ENCODE measurements around the gene NXF1. TPM values are rescaled to one million over a fixed set of nuclear protein-coding genes. Genes with fewer than 3 reads are reported as not detected.

Gene NXF1
- total and polyA plus RNA-seq, 2 of the 13 experiments (the other 11 are each of a cell fraction or from before 2014, with no cell fraction given), result 30.4 to 30.9 TPM

DNA sequence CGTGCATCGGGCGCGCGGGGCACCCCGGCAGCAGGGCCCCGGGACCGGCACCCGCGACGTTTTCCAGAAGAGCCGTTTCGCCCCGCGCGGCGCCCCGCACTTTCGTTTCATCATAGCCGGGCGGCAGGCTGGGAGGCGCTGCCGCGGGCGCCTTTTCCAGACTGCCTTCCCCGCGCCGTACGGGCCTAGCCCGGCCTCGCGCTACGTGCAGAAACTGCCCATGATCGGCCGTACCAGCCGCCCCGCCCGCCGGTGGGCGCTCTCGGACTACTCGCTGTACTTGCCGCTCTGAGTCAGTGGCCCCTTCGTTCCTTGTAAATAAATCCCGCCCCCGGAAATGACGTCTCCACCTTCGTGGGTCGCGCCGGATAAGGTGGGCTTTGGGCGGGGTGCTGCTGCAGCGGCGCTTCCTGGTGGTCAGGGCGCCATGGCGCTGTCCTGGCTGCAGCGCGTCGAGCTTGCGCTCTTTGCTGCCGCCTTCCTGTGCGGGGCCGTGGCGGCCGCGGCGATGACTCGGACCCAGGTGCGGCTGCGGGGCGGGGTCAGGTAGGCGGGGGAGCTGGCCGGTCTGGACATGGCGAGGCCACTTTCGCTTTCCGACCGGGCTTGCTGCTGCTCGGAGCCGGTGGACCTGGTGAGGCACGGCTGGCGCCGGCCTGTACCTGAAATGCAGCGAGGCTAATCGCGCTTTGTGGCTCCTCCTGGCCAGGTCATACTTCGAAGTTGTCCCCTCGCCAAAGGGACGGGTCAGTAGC lies 18.1 kb downstream of the NXF1 start, which contains the start of gene TMEM179B (continued):
- TF ChIP-seq ZNF407 (CRISPR knock-in tag; IDR thresholded peaks at IDR 0.05; ENCODE audit: not compliant biosample characterization) (peak; percentile 92), TAF15 (IDR thresholded peaks at IDR 0.05; ENCODE audit: low read depth, low read length, poor library complexity, severe bottlenecking) (no peak), ZNF775 (CRISPR knock-in tag; IDR thresholded peaks at IDR 0.05; ENCODE audit: borderline replicate concordance) (0 out of 2 replicates have a peak, but pooled peaks have one; percentile 55), SOX13 (IDR thresholded peaks at IDR 0.05) (no peak), SOX13 (CRISPR knock-in tag; conservative IDR thresholded peaks at IDR 0.05 in 1 of 2, IDR thresholded peaks at IDR 0.05 in 1 of 2) (peak in 1 of 2 experiments; percentile 29; a peak in 2 of 4 replicates), ZFX (CRISPR knock-in tag; IDR thresholded peaks at IDR 0.05; ENCODE audit: low read depth) (peak; percentile 86), POLR2AphosphoS5 (IDR thresholded peaks at IDR 0.05; ENCODE audit: low read depth, low read length) (peak; percentile 93), DMTF1 (CRISPR knock-in tag; IDR thresholded peaks at IDR 0.05) (peak; percentile 92; the same call in 1 of the 2 replicates), SRSF1 (optimal IDR thresholded peaks at IDR 0.05; ENCODE audit: low read depth, low read length) (peak; percentile 45), SMC3 (IDR thresholded peaks at IDR 0.05; ENCODE audit: low read length) (no peak), SRSF4 (IDR thresholded peaks at IDR 0.05; ENCODE audit: low read depth, low read length, poor library complexity, severe bottlenecking) (no peak), ELF1 (CRISPR knock-in tag; IDR thresholded peaks at IDR 0.05) (peak; percentile 94), SOX6 (IDR thresholded peaks at IDR 0.05) (no peak), SOX6 (CRISPR knock-in tag; IDR thresholded peaks at IDR 0.05) (peak; percentile 74), GLI4 (CRISPR knock-in tag; IDR thresholded peaks at IDR 0.05; ENCODE audit: borderline replicate concordance) (no peak), ETV5 (CRISPR knock-in tag; IDR thresholded peaks at IDR 0.05; ENCODE audit: borderline replicate concordance) (peak; percentile 75), SIX1 (CRISPR knock-in tag; IDR thresholded peaks at IDR 0.05; ENCODE audit: borderline replicate concordance) (no peak), ZNF660 (CRISPR knock-in tag; IDR thresholded peaks at IDR 0.05; ENCODE audit: borderline replicate concordance, low read depth) (no peak)
- TF ChIP-seq, protein P1, sequence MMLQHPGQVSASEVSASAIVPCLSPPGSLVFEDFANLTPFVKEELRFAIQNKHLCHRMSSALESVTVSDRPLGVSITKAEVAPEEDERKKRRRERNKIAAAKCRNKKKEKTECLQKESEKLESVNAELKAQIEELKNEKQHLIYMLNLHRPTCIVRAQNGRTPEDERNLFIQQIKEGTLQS (CRISPR knock-in tag; IDR thresholded peaks at IDR 0.05), result peak; percentile 54
